Stimulated activated CD8-positive, alpha-beta memory T cell treated with anti-CD3 and anti-CD28 coated beads, Interleukin-4, amount 100 ng/mL, for 1 hour (primary cell): Measurements from ENCODE around the gene ESRP2.

ENCODE experiments used
- DNase-seq, 2 donors: peaks; one replicate each; pipeline ENCODE4 v3.0.0-alpha.2; 2020; ENCODE audit warnings: low read depth in 2 of 2, low spot score in 1 of 2

ESRP2 gene

DNA sequence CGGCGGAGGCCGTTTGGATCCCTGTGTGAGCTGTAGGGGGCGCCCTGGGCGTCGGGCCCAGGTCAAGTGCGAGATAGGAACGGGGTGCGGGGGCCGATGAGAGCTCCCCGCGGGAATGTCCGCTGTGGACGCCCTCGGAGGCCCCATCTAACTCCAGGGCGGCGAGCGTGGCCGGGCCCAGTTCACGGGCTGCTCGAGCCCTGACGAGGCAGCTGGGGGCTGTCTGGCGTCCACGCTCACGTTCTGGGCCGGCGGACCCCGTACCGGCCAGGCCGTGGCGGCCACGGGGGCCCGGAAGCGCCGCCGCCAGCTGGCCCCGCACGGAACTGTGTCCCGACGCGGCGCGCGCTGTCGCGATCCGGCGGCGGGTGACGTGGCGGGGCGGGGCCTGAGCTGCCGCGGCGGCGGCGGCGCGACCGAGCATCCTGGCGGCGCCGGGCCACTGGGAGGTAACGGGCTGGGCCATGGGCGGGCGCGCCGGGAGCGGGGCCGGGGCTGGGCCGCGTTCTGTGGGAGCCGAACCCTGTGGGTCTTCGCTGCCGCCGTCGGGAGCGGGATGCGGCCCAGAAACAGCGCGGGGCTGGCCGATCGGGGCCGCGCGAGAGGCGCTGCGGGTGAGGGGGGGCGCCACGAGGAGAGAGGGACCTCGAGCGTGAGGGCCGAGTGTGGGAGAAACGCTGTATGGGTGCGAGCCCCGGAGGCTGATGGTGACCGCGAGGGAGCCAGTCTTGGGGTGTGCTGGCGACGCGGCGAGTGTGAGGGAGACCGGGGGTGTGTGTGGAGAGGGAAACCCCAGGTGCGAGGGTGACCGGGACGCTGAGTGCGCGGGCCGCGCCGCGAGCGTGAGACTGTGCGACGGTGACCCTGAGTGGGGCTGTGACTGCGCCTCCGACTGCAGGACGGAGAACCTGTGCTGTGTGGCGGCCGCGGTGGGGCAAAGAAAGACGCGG lies 28.5 kb upstream of the ESRP2 start, which contains the start of gene SLC7A6:
Gene SLC7A6, plus strand, starts transcription at position 399 of the 950 bp plus-strand sequence. CDS start 10,201 bp downstream, outside the sequence.
- DNase-seq, result peak; percentile 57 to 62

DNA sequence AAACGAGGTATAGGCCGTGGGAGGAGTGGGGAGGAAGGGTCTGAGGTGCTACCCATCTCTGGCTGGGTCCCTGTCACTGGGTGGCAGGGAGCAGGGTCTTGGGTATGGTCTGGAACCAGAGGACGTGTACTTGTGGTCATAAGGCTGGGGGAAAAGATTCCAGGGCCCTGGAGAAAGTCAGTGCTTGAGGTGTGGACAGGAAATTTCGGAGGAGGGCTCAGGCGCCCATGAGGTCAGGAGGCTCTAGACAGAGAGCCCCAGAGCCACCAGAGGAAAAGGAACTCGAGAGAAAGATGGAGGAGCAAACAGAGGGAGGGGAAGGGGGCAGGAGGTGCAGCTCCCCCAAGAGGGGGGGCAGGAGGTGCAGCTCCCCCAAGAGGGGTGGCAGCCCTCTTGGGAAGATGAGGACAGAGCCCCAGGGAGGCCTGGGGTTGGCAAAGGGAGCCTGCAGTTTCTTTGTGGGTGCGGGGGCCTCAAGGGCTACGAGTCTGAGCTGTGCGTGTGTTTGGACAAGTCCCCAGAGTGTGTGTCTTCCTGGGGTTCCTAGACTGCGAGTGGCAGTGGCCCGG lies 27.7 kb upstream of the ESRP2 start:
- no peak for DNase-seq

DNA sequence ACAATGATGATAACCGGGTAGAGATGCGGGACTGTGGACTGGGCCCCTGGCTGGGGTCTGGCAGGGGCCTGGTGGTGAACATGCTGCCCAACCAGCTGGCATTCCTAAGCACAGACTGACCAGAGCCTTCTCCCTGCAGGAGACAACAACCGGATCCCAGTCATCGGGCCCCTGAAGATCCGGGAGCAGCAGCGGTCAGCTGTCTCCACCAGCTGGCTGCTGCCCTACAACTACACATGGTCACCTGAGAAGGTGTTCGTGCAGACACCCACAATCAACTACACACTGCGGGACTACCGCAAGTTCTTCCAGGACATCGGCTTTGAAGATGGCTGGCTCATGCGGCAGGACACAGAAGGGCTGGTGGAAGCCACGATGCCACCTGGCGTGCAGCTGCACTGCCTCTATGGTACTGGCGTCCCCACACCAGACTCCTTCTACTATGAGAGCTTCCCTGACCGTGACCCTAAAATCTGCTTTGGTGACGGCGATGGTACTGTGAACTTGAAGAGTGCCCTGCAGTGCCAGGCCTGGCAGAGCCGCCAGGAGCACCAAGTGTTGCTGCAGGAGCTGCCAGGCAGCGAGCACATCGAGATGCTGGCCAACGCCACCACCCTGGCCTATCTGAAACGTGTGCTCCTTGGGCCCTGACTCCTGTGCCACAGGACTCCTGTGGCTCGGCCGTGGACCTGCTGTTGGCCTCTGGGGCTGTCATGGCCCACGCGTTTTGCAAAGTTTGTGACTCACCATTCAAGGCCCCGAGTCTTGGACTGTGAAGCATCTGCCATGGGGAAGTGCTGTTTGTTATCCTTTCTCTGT lies 23.3 kb upstream of the ESRP2 start:
- no peak for DNase-seq

DNA sequence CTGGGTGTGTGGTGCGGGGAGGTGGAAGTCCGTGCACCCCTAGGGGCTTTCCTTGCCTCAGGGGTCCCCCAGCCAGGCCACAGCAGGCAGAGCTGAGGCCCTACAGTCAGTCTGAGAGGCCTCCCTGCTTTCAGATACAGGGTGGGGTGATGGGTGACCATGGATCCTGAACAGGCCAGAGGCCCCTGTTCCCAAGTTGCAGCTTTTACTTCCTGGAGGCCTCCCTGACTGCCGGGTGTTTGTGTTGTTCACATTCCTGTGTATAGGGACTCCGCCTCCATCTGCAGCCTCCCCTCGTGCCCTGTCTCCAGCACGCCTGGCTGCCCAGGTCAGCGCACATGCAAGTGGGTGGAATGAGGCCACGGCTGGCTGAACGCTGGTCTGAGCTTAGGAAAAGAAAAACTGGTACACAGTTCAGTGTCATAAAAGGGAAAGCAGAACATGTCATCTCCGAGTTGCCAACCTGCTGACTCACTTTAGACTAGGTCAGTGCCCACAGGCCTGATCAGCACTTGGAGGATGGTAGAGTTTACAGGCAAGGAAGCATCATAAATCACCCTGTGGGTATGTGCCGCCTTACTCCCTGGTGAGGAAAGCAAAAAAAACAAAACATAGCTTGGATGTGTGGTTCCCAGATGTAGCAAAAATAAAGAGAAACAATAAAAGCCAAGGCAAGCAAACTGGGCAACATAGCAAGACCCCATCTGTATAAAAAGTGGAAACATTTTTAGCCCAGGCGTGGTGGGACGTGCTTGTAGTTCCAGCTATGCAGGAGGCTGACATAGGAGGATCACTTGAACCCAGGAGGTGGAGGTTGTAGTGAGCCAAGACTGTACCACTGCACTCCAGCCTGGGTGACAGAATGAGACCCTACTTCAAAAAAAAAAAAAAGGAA lies 22.2 kb upstream of the ESRP2 start:
- no peak for DNase-seq

DNA sequence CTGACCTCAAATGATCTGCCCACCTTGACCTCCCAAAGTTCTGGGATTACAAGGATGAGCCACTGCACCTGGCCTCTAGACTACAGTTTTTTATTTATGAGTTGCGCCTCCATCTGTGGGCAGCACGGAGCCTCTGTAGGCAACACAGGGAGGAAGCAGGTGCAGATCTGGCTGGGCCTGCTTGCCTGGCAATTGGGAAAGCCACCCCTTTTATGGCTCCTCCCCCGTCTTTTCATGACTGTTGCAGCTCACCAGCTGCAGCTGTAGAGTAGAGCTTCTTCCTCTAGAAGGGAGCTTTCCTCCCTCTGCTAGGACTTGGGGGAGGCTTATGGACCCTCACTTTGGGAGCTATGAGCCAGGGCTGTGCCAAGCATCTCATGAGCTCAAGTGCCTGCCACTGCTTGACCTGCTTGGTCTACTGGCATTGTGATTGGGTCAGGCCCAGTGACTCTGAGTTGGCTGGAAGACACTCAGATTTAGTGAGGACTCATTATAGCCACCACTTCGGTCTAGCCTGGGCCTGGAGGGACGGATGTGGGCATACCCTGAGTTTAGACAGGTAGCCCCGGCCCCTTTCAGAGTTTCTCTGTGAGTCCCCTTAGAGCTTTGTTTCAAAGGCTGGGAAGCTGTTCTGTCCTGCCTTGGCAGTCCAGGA lies 21.5 kb upstream of the ESRP2 start:
- DNase-seq, result no peak

DNA sequence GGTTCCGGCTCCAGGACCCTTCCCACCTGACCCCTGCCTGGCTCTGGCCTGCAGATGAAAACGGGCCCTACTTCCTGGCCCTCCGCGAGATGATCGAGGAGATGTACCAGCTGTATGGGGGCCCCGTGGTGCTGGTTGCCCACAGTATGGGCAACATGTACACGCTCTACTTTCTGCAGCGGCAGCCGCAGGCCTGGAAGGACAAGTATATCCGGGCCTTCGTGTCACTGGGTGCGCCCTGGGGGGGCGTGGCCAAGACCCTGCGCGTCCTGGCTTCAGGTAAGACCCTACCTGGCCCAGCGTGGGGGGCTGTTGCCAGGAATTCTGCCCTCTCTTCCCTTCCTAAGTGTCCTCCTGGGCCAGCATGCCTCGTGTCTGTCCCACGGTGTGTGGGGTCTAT lies 19.8 kb upstream of the ESRP2 start:
- no peak for DNase-seq

DNA sequence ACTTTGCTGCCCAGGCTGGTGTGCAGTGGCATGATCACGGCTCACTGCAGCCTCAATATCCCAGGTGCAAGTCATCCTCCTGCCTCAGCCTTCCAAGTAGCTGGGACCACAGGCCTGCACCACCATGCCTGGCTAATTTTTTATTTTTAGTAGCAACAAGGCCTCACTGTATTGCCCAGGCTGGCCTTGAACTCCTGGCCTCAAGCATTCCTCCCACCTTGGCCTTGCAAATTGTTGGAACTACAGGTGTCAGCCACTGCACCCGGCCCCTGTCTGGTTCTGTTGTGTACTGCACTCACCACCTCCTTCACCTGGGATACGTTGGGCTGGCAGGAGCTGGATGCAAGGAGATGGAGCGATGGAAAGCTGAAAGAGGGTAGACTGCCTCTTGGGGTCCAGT lies 17.8 kb upstream of the ESRP2 start:
- DNase-seq, result no peak

DNA sequence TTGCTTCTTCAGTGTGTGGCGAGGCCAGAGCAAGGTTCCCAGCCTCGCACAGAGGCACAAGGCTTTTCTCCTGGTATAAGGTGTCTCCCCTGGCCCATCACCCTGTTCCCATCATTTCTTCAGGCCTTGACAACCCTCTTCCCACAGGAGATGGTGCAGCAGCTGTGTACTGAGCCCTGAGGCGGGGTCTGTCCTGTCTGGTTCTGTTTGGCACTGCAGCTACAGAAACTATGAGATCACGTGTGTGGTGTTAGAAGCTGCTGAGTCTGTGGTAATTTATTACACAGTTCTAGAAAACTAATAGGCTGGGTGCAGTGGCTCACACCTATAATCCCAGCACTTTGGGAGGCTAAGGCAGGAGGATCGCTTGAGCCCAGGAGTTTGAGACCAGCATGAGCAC lies 16.5 kb upstream of the ESRP2 start:
- DNase-seq, result no peak

DNA sequence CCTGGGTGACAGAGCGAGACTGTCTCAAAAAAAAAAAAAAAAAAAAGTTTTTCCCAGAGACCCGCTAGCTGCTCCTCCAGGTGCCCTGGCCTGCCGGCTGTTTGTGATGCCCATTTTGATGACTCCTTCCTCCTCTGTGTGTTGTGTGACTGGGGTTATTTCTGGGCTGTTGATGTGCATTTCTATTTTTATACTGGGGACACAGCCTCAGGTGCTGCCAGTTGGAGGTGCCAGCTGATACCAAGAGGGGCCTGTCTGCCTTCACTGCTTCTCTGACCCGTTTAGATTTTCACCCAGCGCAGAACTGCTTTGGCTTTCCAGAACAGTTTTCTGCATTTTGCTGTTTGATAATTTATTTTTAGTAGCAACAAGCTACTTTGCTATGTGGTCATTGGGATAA lies 15.9 kb upstream of the ESRP2 start:
- no peak for DNase-seq

DNA sequence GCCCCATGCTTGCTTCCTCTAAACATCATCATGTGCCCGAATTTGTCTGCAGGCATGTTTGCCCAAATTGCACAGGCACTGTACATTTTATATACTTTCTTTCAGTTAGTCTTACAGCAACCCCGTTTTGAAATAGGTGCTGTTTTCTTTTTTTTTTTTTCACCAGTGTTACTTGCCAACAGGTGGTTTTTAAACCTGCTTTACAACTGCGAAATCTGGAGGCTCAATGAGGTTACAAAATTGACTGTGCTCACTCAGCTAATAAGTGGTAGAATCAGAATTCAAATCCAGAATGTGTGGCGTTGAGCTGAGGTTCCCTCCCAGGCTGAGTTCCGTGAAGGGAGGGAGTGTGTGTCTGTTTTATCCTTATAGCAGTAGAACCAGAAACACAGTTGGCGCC lies 15.0 kb upstream of the ESRP2 start:
- DNase-seq, result no peak

DNA sequence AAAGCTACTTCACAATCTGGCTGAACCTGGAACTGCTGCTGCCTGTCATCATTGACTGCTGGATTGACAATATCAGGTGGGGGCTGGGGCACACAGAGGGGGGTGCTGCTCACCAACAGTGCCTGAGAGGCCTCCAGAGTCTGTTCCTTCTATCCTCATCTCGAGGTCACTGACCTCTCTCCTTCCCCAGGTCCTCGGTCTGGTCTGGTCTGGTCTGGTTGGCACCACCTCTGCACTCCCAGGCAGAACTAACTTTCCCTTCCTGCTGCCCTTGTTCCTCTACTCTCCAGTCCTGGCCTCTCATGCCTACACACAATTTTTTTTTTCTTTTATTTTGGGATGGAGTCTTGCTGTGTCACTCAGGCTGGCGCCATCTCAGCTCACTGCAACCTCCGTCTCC lies 13.4 kb upstream of the ESRP2 start:
- no peak for DNase-seq

DNA sequence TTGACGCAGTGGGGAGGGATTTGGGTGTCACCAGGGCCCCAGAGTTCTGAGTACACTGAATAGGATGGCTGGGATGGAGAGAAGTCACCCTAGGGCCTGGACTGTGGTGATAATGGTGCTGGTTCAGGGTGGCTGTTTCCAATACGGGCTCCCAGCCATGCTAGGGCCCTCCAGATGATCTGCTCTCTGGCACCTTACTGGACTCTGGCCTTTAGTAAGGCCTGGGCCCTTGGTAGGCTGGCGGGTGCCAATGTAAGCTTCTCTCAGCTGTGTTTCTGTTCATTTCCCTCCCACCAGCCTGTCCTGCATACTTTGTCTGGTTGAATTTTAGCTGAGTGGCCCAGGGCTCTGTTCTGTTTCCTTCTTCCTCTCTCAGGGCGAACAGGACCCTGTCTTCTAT lies 12.0 kb upstream of the ESRP2 start:
- DNase-seq, result no peak

DNA sequence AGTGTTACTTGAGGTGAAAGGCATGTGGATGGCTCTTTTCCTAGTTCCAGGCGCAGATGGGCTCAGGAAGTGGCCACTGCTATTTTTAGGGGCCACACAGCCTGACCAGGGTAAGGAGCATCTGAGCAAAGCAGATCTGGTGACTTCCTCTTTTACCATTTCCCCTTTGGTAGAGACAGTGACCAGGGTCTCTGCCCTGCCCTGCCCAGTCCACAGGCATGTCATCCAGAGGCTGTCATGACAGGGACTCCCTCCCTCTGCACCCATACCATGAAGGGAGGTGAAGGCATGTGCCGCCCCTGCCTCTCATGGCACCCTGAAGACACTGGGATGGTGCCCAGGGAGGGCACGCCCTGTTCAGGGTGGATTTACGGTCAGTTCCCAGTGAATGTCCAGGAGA lies 11.5 kb upstream of the ESRP2 start:
- no peak for DNase-seq

DNA sequence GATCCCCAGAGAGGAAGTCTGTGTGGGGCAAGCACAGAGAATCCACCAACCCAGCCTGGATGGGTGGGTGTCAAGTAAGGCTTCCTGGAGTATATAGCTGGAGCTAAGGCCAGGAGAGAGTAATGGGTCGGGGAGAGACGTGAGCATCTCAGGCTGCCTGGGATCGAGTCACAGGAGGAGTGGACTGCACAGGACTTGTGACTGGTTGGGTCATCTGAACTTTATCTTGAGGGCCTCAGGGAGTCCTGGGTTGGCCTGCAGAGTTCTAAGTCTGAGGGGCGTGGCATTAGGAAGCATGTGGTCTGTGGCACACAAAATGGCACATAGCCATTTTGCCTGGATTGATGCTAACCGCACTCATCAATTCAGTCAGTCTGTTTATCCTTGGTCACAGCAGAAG lies 10.7 kb upstream of the ESRP2 start:
- DNase-seq, result no peak

DNA sequence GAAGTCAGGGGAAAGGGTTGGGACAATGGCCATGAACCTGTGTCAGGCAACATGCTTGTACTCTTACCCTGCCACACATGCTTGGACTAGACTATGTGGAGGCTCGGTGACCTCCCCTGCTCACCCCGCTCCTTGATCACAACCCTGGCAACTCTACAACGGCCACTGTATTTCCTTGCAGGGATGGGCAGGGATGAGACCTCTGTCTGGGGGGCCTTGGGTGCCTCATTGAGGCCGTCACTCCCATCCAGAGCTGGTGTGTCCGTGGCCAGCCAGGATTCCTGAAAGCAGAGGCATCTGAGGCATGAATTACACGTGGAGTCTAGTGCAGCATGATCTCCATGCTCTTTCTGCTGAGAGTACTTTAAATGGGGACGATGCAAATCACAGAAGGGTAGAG lies 10.2 kb upstream of the ESRP2 start:
- DNase-seq, result no peak

DNA sequence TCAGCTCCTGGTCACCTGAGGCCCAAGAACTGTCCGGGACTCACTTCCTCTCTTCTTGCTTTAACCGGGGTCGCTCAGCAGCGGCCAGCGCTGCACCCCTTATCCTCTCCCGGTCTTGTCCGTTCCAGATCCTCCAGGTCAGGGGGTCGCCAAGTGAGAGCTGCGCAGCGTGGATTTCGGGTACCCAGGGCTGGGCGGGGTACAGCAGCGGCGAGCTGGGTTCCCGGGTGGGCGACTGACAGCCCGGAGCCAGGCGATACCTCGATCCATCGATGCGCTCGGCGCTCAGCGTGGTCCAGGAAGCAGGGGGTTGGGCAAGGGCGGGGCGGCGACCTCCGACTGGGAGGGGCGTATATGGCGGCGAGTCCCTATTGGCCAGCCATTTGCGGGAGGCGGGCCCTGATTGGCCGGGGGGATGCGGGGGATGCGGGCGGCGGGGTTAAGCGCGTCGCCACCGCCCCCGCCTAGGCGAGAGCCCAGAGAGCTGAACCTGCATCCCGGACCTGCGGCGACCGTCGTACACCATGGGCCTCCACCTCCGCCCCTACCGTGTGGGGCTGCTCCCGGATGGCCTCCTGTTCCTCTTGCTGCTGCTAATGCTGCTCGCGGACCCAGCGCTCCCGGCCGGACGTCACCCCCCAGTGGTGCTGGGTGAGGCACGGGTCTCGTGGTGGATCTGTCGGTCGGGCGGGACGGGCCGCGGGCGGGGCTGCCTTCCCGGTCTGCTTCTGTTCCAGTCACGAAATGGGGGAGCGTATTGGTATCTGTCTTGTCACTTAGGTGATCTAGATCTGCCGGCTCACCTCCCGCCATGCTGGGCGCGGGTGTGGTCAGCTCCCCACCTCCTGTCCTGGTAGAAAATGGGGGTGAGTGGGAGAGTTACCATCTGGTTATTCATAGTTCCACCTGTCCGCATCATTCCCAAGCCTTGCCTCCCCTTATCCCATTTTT lies 9.3 kb upstream of the ESRP2 start, which contains the start of gene PLA2G15:
Gene PLA2G15, plus strand, starts transcription at position 471 of the 951 bp plus-strand sequence. Its CDS starts 54 bp downstream, at position 525.
- DNase-seq, result peak; percentile 94 to 97

DNA sequence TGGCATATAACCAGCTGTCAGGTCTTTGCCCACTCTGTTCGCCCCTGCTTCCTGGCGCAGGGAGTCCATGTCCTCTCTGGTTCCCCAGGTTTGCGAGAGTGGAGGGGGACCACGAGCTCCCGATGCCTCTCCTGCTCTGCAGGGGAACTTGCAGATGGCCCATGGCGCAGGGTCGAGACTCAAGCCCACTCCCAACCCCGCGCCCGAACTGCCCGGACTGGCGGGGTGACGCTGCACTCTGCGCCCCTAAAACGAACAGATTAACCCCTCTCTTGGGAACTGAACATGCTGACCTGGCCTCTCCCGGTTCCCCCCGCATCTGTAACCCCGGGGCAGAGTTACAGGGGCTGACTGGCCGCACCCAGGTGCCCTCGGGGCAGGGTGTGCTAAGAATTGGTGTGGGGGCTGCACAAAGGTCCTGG lies 8.6 kb upstream of the ESRP2 start:
- DNase-seq, result no peak

DNA sequence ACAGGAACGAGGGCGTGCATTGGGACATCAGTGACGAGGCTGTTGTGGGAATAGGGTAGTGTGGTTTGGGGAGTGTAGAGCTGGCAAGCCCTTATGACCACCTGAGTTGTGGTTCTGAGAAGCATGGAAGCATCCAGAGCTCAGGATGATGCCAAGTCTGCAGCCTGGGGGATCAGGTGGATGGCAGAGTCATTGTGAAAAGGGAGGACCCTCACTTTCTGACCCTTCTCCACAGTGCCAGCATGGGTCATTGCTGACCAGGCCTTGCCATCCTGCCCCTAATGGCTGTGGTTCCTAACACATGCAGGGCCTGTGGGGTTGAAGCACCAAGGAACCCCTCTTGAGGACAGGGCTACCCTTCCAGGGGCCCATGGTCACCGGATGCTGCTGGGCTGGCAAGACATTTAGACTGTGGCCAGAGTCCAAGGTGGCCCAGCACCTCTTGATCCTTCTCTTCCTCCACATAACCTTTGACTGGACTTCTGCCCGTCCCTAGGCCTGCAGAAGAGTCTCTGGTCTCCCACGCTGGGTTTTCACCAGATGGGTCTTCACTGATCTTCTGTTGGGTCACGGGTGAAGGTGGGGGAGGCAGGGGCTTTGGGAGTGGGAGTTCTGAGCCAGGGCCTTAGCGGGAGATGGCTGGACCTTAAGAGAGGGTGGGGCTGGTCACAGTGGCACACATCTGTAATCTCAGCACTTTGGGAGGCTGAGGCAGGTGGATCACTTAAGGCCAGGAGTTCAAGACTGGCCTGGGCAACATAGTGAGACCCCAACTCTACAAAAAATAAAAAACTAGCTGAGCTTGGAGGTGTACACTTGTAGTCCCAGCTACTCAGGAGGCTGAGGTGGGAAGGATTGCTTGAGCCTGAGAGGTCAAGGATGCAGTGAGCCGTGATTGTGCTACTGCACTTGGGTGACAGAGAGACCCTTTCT lies 7.3 kb upstream of the ESRP2 start:
- no peak for DNase-seq
